ENCODE measurements around the gene KDM6B.

Gene KDM6B

GRCh38 chr17:7818746-7819645, 15.0 kb upstream of the KDM6B start:
- H3K4me3 ChIP-seq (ENCODE audit: control insufficient read depth, low read depth, low read length), result no peak overlapping the region
- no peak for TF ChIP-seq CTCF (conservative IDR thresholded peaks at IDR 0.05; ENCODE audit: control insufficient read depth, insufficient read depth, low read depth, low read length)

GRCh38 chr17:7820231-7820630, 13.8 kb upstream of the KDM6B start:
- H3K4me3 ChIP-seq (ENCODE audit: control insufficient read depth, low read depth, low read length), result no peak overlapping the region
- TF ChIP-seq CTCF (conservative IDR thresholded peaks at IDR 0.05; ENCODE audit: control insufficient read depth, insufficient read depth, low read depth, low read length), result no peak
- DNase-seq (ENCODE audit: low read depth), result no peak

More at GRCh38 chr17:7818746-7819645, 15.0 kb upstream of the KDM6B start:
- no peak for DNase-seq (ENCODE audit: low read depth)

- TF ChIP-seq CTCF (conservative IDR thresholded peaks at IDR 0.05; ENCODE audit: control insufficient read depth, insufficient read depth, low read depth, low read length), result no peak
- H3K4me3 ChIP-seq (ENCODE audit: control insufficient read depth, low read depth, low read length), result no peak overlapping the region
- DNase-seq (ENCODE audit: low read depth), result no peak
Measured at GRCh38 chr17:7822126-7822525, 11.9 kb upstream of the KDM6B start.

DNA sequence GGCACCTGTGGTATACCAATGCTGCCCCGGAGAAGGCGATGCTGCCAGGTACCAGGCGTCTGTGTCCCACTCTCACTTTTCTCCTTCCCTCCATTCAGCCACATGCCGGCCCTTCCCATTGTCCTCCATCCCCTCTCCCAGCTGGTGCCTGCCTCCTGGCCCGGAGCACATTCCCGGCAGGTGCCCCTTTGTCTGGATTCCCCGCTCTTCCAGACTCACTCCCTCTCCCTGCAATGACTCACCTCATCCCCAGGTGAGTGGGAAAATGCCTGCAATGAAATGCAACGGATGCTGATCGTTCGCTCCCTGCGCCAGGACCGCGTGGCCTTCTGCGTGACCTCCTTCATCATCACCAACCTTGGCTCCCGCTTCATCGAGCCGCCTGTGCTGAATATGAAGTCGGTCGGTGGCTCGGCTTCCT, 10.4 kb upstream of the KDM6B start:
- no peak for DNase-seq (ENCODE audit: low read depth)
- H3K4me3 ChIP-seq (ENCODE audit: control insufficient read depth, low read depth, low read length), result no peak overlapping the region
- TF ChIP-seq CTCF (conservative IDR thresholded peaks at IDR 0.05; ENCODE audit: control insufficient read depth, insufficient read depth, low read depth, low read length), result no peak

GRCh38 chr17:7824021-7824924, 9.7 kb upstream of the KDM6B start:
- H3K4me3 ChIP-seq (ENCODE audit: control insufficient read depth, low read depth, low read length), result no peak overlapping the region
- TF ChIP-seq CTCF (conservative IDR thresholded peaks at IDR 0.05; ENCODE audit: control insufficient read depth, insufficient read depth, low read depth, low read length), result no peak
- no peak for DNase-seq (ENCODE audit: low read depth)

DNA sequence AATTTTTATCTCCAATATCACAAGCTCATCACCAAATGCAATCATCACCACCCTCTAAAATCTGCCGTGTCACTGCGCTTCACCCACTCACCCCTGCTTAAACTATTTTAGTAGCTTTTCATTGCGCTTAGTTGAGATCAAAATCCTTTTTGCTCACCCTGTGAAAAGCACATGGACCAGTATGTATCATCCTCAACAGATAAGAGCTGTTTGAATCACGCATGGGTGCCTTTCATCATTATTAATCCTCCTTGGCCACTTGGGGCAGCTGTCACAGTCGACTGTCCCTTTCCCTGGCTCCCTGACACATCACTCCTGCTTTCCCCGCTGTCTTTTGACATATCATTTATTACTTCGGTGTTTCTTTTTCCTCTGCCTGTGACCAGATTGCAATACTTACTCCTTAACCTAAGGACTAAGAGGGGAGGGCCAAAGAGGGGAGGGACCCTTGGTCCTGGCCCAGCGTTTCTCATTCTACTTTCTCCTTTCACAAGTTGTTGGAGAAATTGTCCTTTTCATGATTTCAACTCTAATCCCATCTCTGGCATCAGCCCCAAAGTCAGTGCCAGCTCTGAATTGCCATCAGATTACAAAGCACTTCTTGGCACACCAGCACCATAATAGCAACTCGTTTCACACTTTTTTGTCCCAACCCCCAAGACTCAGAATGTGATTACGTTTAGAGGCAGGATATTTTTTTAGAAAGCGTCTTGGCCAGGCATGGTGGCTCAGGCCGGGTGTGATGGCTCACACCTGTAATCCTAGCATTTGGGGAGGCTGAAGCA, 8.6 kb upstream of the KDM6B start:
- H3K4me3 ChIP-seq (ENCODE audit: control insufficient read depth, low read depth, low read length), result no peak overlapping the region
- no peak for DNase-seq (ENCODE audit: low read depth)
- TF ChIP-seq CTCF (conservative IDR thresholded peaks at IDR 0.05; ENCODE audit: control insufficient read depth, insufficient read depth, low read depth, low read length), result no peak

Data from fibroblast of mammary gland (primary cell).